GM21723 (cell line): ENCODE measurements around the gene KCNA4.
"Not testable (repeated sequence)": the region's sequence is repeated elsewhere in the genome, so short reads cannot be mapped to it uniquely, and the experiment has no call there.

Experiments used
- ATAC-seq: cut with Tn5 transposase; IDR thresholded peaks from one replicate; pipeline ENCODE4 v1.9.1; 2021; ENCODE audit warnings: mild to moderate bottlenecking, moderate library complexity; ENCODE audit not compliant: unreplicated experiment

KCNA4 gene

GRCh38 chr11:30016588-30017363 is at the start of gene KCNA4:
KCNA4 (minus strand) TSS chr11:30017030; CDS start chr11:30012678, 4,352 bp downstream.
- ATAC-seq, result no peak

- no peak for ATAC-seq
Observed at GRCh38 chr11:30062103-30062502, 45.3 kb upstream of the KCNA4 start.

GRCh38 chr11:30059172-30059815 is 42.5 kb upstream of the KCNA4 start:
- no peak for ATAC-seq

- no peak for ATAC-seq
Observed at GRCh38 chr11:30049214-30049613, 32.4 kb upstream of the KCNA4 start.

- no peak for ATAC-seq
Observed at GRCh38 chr11:30046578-30046945, 29.7 kb upstream of the KCNA4 start.

GRCh38 chr11:30045921-30046577 is 29.2 kb upstream of the KCNA4 start:
- no peak for ATAC-seq

- ATAC-seq, result no peak
Observed at GRCh38 chr11:30045144-30045543, 28.3 kb upstream of the KCNA4 start.

- ATAC-seq, result no peak
Observed at GRCh38 chr11:30041171-30041570, 24.3 kb upstream of the KCNA4 start.

GRCh38 chr11:30034746-30035145 is 17.9 kb upstream of the KCNA4 start:
- not testable (repeated sequence) for ATAC-seq

- not testable (repeated sequence) for ATAC-seq
Observed at GRCh38 chr11:30034166-30034565, 17.3 kb upstream of the KCNA4 start.

- ATAC-seq, result no peak
Observed at GRCh38 chr11:30025396-30026139, 8.7 kb upstream of the KCNA4 start.

GRCh38 chr11:30023074-30023473 is 6.2 kb upstream of the KCNA4 start:
- no peak for ATAC-seq

- no peak for ATAC-seq
Observed at GRCh38 chr11:30019481-30019880, 2.7 kb upstream of the KCNA4 start.

GRCh38 chr11:30018495-30018894 is 1.7 kb upstream of the KCNA4 start:
- no peak for ATAC-seq

GRCh38 chr11:30017445-30017895 is 640 bp upstream of the KCNA4 start:
- no peak for ATAC-seq

GRCh38 chr11:30015725-30016412 is 961 bp downstream of the KCNA4 start:
- no peak for ATAC-seq

GRCh38 chr11:30012346-30012745 is 4.5 kb downstream of the KCNA4 start:
- no peak for ATAC-seq

GRCh38 chr11:30009060-30009459 is 7.8 kb downstream of the KCNA4 start:
- ATAC-seq, result no peak

- no peak for ATAC-seq
Observed at GRCh38 chr11:30006876-30007275, 10.0 kb downstream of the KCNA4 start.

- no peak for ATAC-seq
Observed at GRCh38 chr11:30002157-30002785, 14.6 kb downstream of the KCNA4 start.
